ENCODE measurements around the gene KRT14. TPM values are rescaled to one million over a fixed set of nuclear protein-coding genes. Genes with fewer than 3 reads are reported as not detected.
"Not testable (repeated sequence)": the region's sequence is repeated elsewhere in the genome, so short reads cannot be mapped to it uniquely, and the experiment has no call there.

The KRT14 gene
- total and polyA plus RNA-seq, 4 donors = 0.62 to 4.9 (median 1.1) TPM

- no peak overlapping the region for H3K27ac ChIP-seq (ENCODE audit: low read depth, low read length)
- peaks cover 2% of the 10 kb centered on the region for H3K36me3 ChIP-seq (ENCODE audit: control insufficient read depth, insufficient read depth, low read length)
- no peaks in the 10 kb centered on the region for H3K27me3 ChIP-seq (ENCODE audit: control insufficient read depth, insufficient read depth, low read length)
- DNase-seq (ENCODE audit: low read depth in 4 of 6, low spot score in 6 of 6) = no peak
- WGBS (ENCODE audit: insufficient coverage) = 37% methylated on average over 3 of the region's 10 CpGs
- no peaks in the 10 kb centered on the region for H3K9me3 ChIP-seq (ENCODE audit: control insufficient read depth, insufficient read depth, low read length)
- H3K4me1 ChIP-seq (ENCODE audit: control insufficient read depth, insufficient read depth, low read length) = no peaks in the 10 kb centered on the region
- no peak overlapping the region for H3K4me3 ChIP-seq (ENCODE audit: low read depth, low read length)
These were observed 42.6 kb upstream of the KRT14 start for GRCh38 chr17:41629316-41629715.

- not testable (repeated sequence) for H3K4me1 ChIP-seq (ENCODE audit: control insufficient read depth, insufficient read depth, low read length); H3K36me3 ChIP-seq (ENCODE audit: control insufficient read depth, insufficient read depth, low read length); H3K27me3 ChIP-seq (ENCODE audit: control insufficient read depth, insufficient read depth, low read length); DNase-seq (ENCODE audit: low read depth in 4 of 6, low spot score in 6 of 6); H3K9me3 ChIP-seq (ENCODE audit: control insufficient read depth, insufficient read depth, low read length); H3K4me3 ChIP-seq (ENCODE audit: low read depth, low read length); H3K27ac ChIP-seq (ENCODE audit: low read depth, low read length)
- WGBS (ENCODE audit: insufficient coverage) = 75% methylated on average over 9 of the region's 11 CpGs
These were observed 42.0 kb upstream of the KRT14 start for GRCh38 chr17:41628621-41629255.

- H3K36me3 ChIP-seq (ENCODE audit: control insufficient read depth, insufficient read depth, low read length); DNase-seq (ENCODE audit: low read depth in 4 of 6, low spot score in 6 of 6); H3K9me3 ChIP-seq (ENCODE audit: control insufficient read depth, insufficient read depth, low read length); H3K4me3 ChIP-seq (ENCODE audit: low read depth, low read length); H3K27ac ChIP-seq (ENCODE audit: low read depth, low read length); H3K27me3 ChIP-seq (ENCODE audit: control insufficient read depth, insufficient read depth, low read length); H3K4me1 ChIP-seq (ENCODE audit: control insufficient read depth, insufficient read depth, low read length): not testable (repeated sequence)
- no CpG with 5 or more reads among the region's 1 CpG for WGBS (ENCODE audit: insufficient coverage)
These were observed 41.3 kb upstream of the KRT14 start for GRCh38 chr17:41628073-41628370.

- H3K36me3 ChIP-seq (ENCODE audit: control insufficient read depth, insufficient read depth, low read length) = no peaks in the 10 kb centered on the region
- DNase-seq (ENCODE audit: low read depth in 4 of 6, low spot score in 6 of 6) = no peak
These were observed 40.8 kb upstream of the KRT14 start for GRCh38 chr17:41627316-41628072.

GRCh38 chr17:41626914-41627295 is 40.2 kb upstream of the KRT14 start:
- H3K9me3 ChIP-seq (ENCODE audit: control insufficient read depth, insufficient read depth, low read length); H3K4me3 ChIP-seq (ENCODE audit: low read depth, low read length); H3K4me1 ChIP-seq (ENCODE audit: control insufficient read depth, insufficient read depth, low read length); DNase-seq (ENCODE audit: low read depth in 4 of 6, low spot score in 6 of 6); H3K27ac ChIP-seq (ENCODE audit: low read depth, low read length); H3K36me3 ChIP-seq (ENCODE audit: control insufficient read depth, insufficient read depth, low read length); H3K27me3 ChIP-seq (ENCODE audit: control insufficient read depth, insufficient read depth, low read length): not testable (repeated sequence)
- 70% methylated on average over 4 of the region's 5 CpGs for WGBS (ENCODE audit: insufficient coverage)

More at GRCh38 chr17:41627316-41628072, 40.8 kb upstream of the KRT14 start:
- Histone ChIP-seq H3K27me3 (ENCODE audit: control insufficient read depth, insufficient read depth, low read length) (no peaks in the 10 kb centered on the region), H3K4me1 (ENCODE audit: control insufficient read depth, insufficient read depth, low read length) (peaks cover 5% of the 10 kb centered on the region), H3K27ac (ENCODE audit: low read depth, low read length) (no peak overlapping the region), H3K4me3 (ENCODE audit: low read depth, low read length) (no peak overlapping the region), H3K9me3 (ENCODE audit: control insufficient read depth, insufficient read depth, low read length) (no peaks in the 10 kb centered on the region)
- 89% methylated on average over 19 of the region's 23 CpGs for WGBS (ENCODE audit: insufficient coverage)

DNA sequence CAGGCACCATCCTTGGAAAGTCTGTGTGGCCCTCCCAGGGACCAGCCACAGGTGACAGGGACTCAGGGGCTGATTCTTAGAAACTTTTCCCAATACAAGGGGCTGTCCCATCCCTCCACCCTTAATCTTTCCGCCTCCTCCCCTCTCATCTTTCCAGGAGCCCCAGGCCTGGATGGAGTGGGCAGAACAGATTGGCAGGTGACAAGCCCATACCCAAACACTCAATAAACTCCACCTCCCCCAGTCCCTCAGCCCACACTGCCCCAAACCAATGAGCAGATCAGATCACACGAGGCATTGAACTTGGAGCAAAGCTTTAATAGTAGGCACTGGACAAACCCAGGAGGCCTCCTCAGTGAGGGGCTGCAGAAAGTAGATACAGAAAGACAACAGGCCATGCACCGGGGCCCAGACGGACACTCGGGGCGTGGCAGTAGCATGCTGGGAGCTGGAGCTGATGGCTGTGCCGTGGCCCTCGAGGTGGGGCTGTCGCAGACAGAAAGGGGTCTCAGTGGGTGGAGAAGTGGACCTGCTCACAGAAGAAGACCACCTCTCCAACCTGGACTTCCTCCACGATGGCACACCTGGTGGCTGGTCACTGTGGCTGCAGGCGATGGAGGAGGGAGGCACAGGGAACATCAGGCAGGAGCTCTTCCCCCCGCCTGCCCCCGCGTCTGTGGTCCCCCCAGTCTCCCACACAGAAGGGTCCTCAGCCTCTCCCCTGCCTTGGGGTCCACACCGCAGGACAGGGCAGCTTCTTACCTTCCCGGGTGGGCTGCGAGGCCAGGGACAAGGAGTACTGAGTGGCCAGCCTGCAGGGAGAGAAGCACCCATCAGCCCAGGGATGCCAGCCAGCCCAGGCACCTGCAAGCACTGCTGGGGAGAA is 39.6 kb upstream of the KRT14 start:
- not testable (repeated sequence) for H3K4me1 ChIP-seq (ENCODE audit: control insufficient read depth, insufficient read depth, low read length); H3K9me3 ChIP-seq (ENCODE audit: control insufficient read depth, insufficient read depth, low read length); DNase-seq (ENCODE audit: low read depth in 4 of 6, low spot score in 6 of 6); H3K4me3 ChIP-seq (ENCODE audit: low read depth, low read length); H3K36me3 ChIP-seq (ENCODE audit: control insufficient read depth, insufficient read depth, low read length); H3K27me3 ChIP-seq (ENCODE audit: control insufficient read depth, insufficient read depth, low read length); H3K27ac ChIP-seq (ENCODE audit: low read depth, low read length)
- 84% methylated on average over 8 of the region's 17 CpGs for WGBS (ENCODE audit: insufficient coverage)

DNA sequence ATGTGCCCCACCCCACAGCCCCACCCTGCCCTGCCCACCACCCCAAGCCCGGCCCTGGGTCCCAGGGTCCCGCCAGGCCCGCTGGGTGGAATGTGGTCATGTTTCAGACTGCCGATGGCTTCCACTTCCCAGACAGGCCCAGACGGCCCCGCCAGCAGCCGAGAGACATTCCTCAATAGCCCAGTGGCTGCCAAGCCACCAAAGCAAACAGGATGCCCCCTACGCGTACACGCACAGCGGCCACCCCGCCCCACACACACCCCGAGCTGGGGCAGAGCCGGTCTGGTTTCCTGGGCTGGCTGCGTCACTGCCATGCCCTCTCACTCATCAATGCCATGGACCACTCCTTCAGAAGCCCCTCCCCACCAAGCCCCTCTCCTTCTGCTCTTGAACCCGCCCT is 38.9 kb upstream of the KRT14 start:
- peaks cover 5% of the 10 kb centered on the region for H3K4me1 ChIP-seq (ENCODE audit: control insufficient read depth, insufficient read depth, low read length)
- no peak overlapping the region for H3K4me3 ChIP-seq (ENCODE audit: low read depth, low read length)
- no peak overlapping the region for H3K27ac ChIP-seq (ENCODE audit: low read depth, low read length)
- WGBS (ENCODE audit: insufficient coverage) = 82% methylated on average over 14 of the region's 16 CpGs
- DNase-seq (ENCODE audit: low read depth in 4 of 6, low spot score in 6 of 6) = no peak
- no peaks in the 10 kb centered on the region for H3K27me3 ChIP-seq (ENCODE audit: control insufficient read depth, insufficient read depth, low read length)
- H3K9me3 ChIP-seq (ENCODE audit: control insufficient read depth, insufficient read depth, low read length) = no peaks in the 10 kb centered on the region
- no peaks in the 10 kb centered on the region for H3K36me3 ChIP-seq (ENCODE audit: control insufficient read depth, insufficient read depth, low read length)

GRCh38 chr17:41624208-41625101 is 37.8 kb upstream of the KRT14 start, which contains the start of gene KRT17:
Gene KRT17 (minus strand): TSS chr17:41624575. CDS start chr17:41624509, 66 bp downstream.
- Histone ChIP-seq H3K27me3 (ENCODE audit: control insufficient read depth, insufficient read depth, low read length) (no peaks in the 10 kb centered on the region), H3K4me1 (ENCODE audit: control insufficient read depth, insufficient read depth, low read length) (peaks cover 5% of the 10 kb centered on the region), H3K27ac (ENCODE audit: low read depth, low read length) (no peak within 1 kb of the TSS), H3K4me3 (ENCODE audit: low read depth, low read length) (no peak within 1 kb of the TSS), H3K9me3 (ENCODE audit: control insufficient read depth, insufficient read depth, low read length) (no peaks in the 10 kb centered on the region), H3K36me3 (ENCODE audit: control insufficient read depth, insufficient read depth, low read length) (no peaks in the 10 kb centered on the region)
- WGBS (ENCODE audit: insufficient coverage) = 81% methylated on average over 22 of the region's 33 CpGs
- DNase-seq (ENCODE audit: low read depth in 4 of 6, low spot score in 6 of 6) = no peak

GRCh38 chr17:41623184-41623861 is 36.6 kb upstream of the KRT14 start:
- not testable (repeated sequence) for H3K27me3 ChIP-seq (ENCODE audit: control insufficient read depth, insufficient read depth, low read length); H3K4me3 ChIP-seq (ENCODE audit: low read depth, low read length); H3K36me3 ChIP-seq (ENCODE audit: control insufficient read depth, insufficient read depth, low read length); H3K4me1 ChIP-seq (ENCODE audit: control insufficient read depth, insufficient read depth, low read length); H3K9me3 ChIP-seq (ENCODE audit: control insufficient read depth, insufficient read depth, low read length); DNase-seq (ENCODE audit: low read depth in 4 of 6, low spot score in 6 of 6); H3K27ac ChIP-seq (ENCODE audit: low read depth, low read length)
- 68% methylated on average over 5 of the region's 10 CpGs for WGBS (ENCODE audit: insufficient coverage)
